B cell (primary cell): ENCODE data around the gene UAP1L1.

Experiments
- CTCF ChIP-seq: fragments of 200-600 bp; IDR thresholded peaks from one replicate; pipeline ENCODE4 v1.8.0; 2022; ENCODE audit warnings: antibody characterized with exemption, mild to moderate bottlenecking
- EZH2 ChIP-seq: IDR thresholded peaks from 2 replicates; pipeline ENCODE4 v1.6.1; 2012; ENCODE audit warnings: borderline replicate concordance, low read depth, mild to moderate bottlenecking, moderate library complexity, low read length; ENCODE audit not compliant: insufficient read depth, poor library complexity, severe bottlenecking

GRCh38 chr9:137074657-137075274 lies 2.6 kb upstream of the UAP1L1 start:
- no peak for TF ChIP-seq CTCF
- no peak for TF ChIP-seq EZH2
